Stimulated activated CD4-positive, alpha-beta T cell treated with anti-CD3 and anti-CD28 coated beads, Interleukin-4, amount 100 ng/mL, for 1 hour (primary cell): Measurements from ENCODE around the gene ZFR2.

Experiments
- DNase-seq: peaks from one replicate; pipeline ENCODE4 v3.0.0-alpha.2; 2020

The ZFR2 gene

DNA sequence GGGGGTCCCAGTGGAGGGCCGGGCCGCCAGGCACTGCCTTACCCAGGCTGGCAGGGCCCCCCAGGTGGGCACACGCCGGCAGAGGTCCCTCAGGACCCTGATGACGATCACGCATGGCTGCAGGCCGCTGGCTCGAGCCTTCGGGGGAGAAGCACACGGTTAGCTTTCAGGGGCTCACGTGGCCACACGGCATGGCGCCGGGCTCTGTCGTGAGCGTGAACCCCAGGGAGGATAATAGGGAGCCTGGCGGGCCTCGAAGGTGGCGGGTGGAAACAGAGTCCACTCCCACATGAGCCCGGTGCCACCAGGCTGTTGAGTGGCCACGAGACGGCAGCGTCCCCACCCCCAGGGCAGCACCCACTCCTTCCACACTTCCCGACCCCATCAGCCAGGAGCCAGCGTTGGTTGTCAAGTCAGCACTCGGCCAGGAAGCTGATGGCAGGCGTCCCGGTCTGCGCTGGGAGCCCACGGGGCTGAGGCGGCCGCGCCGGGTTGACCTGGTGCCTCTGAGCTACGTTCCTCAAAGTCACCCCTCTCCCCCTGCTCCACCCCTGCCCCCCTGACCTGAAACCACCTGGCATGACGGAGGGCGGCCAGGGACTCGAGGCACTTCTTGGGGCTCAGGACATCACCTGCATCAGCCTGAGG lies 58.0 kb downstream of the ZFR2 start:
- DNase-seq: no peak

DNA sequence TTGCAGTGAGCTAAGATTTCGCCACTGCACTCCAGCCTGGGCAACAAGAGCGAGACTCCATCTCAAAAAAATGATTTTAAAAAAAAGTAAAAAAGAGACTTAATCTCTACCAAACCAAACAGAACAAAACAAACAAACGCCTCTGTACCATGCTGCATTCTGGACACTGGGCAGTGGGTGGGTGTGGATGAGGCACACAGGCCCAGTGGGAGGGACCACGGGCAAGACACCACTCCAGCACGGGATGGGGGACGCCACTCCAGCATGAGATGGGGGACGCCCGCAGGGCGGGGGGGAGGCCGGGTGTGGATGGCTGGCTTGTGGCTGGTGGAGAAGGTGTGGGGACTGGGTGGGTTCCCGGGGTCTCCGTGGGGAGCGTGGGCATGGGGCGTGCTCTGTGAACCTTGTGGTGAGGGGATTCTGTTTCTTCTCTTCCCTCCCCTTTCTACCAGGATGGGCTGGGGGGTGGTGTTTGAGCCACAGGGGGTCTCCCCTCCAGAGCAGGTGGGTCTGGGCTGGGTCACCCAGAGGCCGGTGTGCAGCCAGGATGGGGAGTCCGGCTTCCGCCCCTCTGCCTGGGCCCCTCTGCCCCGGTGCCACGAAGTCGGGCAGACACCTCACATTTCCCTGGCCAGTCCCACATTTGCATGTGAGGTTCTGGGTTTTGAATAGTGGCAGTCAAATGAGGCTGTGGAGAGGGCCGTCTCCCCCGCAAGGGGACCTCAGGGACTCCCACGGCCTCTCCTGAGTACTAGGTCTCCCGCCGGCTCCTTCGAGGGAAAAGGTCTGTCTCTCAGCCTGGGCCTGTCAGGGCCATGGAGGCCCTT lies 58.7 kb downstream of the ZFR2 start:
- no peak for DNase-seq

DNA sequence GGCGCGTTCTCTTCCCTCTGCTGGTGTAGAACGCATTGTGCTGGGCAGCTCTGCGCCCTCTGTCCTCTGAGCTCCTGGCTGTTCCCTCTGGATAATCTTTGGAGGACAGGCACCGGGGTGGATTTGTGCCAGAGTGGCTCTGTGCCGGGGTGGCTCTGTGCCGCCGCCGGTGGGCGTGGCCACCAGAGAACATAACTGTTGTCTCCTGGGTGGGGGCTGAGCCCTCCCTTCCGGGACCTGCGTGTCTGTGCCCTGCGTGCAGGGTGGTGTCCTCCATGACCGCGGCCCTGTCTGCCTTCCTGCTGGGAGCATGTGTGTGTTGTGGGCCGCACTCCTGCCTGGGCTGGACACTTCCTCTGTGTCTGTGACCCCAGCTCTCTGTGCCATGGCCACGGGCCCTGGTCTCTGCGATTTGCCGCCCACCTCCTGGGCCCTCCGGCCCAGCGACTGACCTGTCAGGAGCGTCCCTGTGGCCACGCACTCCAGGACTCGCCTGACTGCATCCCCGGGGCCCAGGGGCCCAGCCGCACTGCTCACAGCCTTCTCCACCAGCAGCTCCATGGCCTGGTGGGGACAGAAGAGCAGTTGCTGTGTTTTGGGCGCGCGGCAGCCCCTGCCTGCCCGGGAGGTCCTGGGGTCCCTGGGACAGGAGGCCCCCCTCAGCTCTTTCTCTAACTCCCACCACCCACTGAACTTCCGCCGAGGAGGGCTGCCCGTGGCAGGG lies 60.3 kb downstream of the ZFR2 start:
- no peak for DNase-seq

DNA sequence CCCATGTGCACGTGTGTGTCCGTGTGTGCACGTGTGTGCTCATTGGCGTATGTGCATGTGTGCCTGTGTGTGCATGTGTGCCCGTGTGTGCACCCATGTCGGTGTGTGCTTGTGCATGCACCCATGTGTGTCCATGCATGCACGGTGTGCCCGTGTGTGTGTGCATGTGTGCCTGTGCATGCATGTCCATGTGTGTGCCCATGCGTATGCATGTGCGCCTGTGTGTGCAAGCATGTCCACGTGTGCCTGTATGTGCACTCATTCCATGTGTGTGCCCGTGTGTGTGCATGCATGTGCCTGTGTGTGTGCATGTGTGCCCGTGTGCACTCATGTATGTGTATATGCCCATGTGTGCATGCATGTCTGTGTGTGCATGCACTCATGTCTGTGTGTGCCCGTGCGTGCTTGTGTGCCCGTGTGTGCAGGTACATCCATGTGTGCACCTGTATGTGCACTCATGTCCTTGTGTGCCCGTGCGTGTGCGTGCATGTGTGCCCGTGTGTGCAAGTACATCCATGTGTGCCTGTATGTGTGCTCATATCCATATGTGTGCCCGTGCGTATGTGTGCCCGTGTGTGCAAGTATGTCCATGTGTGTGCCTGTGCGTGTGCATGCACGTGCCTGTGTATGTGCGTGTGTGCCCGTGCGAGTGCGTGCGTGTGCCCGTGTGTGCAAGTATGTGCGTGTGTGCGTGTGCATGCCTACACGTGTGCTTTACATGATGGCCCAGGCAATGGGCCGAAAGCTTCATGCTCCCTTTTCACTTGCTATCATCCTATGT lies 61.1 kb downstream of the ZFR2 start:
- DNase-seq: no peak

DNA sequence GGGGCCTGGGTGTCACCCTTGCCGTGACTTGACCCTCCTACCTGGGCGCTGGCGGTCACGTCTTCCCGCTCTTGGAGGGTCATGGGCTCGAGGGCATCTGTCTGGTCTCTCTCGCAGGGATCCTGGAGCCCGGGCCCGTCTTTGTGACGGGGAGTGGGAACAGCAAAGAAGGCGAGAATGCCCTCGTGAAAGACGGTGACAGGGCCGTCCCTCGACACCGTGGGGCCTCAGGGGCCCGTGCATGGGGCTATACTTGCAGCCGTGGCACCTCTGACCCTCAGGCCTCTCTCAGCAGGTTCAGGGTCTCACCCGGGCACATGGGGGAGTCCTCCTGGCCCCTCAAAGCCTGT lies 61.7 kb downstream of the ZFR2 start:
- no peak for DNase-seq

DNA sequence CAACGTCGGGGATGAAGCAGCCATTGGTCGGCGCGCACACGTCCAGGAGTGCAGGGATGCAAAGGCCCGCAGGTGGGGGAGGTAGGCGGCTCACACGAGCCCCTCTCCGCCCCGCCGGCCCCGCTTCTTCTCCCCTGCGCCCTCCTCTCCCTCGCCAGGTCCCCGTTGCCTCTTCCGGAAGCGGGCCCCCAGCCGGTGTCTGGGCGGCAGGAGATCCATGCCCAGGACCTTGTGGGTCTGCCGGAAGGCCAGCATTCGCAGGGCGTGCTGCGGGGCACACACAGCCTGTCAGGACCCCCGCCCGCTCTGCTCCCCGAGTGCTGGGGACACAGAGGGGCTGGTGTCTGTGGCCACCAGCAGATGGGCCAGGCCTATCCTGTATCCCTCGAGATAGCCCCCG lies 63.0 kb downstream of the ZFR2 start:
- no peak for DNase-seq

DNA sequence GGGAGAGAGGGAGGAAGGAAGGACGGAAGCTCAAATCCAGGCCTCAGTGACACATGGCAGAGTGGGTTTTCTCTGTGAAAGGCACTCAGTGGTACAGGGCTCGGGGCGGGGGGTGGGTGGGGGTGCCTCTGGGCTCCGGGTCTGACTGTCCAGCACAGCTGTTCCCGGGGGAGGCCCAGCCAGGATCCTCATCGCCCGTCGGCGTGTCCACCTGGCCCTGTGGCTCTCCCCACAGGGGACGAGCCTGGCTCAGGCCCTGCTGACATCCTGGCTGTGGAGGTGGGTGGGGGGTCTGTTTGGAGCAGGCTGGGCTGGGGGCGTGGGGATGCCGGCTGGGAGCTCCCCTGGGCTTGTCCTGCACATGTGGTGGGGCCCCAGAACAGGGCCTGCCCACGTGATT lies 64.4 kb downstream of the ZFR2 start:
- no peak for DNase-seq

GRCh38 chr19:3803986-3804385 lies 64.9 kb downstream of the ZFR2 start:
- DNase-seq: no peak

DNA sequence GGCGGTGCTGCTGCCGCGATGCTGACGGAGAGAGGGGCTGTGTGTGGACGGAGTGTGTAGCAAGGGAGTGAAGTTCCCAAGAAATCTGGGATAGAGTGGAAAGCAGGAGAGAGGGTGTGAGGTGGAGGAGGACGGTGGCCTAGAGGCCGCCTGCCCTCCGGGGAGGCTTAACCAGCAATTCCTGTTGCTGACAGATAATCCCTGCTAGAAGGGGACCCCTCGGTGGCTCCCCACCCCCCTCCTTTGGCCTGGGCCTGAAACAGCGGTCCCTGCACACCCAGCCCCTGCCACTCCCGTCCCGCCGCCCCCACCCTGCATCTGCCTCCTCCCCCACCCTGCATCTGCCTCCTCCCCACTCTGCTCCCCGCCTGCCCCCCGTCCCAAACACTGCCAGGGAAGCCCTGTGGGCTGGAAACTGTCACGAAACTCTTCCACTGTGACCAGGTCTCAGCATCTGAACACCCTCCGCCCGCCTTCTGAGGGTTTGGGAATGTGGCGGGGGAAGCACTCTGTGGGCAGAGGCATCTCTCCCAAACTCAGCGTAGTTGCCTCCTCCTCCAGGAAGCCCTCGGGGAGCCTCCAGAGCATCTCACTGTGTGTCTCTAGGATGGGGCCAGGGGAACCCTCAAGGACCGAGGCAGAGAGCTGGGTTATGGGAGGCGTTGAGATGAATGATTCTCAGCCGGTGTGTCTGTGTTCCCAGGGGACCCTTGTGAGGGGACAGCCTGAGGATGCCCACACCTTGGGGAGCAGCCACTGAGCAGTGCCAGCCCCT lies 65.5 kb downstream of the ZFR2 start:
- DNase-seq: no peak

GRCh38 chr19:3801412-3802096 lies 67.3 kb downstream of the ZFR2 start:
- DNase-seq: peak; percentile 58

DNA sequence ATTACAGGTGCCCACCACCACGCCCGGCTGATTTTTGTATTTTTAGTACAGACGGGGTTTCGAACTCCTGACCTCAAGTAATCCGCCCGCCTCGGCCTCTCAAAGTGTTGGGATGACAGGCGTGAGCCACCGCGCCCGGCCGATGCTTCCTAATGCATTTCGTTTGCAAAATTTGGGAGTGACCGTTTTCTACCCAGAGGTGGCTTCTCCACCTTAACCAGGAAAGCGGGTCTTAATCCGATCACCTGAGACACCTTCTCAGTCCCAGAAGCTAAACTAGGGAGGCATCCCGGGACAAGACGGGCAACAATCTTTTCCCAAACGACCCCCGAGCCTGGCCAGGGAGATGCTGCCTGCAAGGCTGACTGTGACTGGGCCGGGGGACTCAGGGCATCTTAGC lies 67.8 kb downstream of the ZFR2 start:
- no peak for DNase-seq

- no peak for DNase-seq
Measured at GRCh38 chr19:3798137-3798536, 70.7 kb downstream of the ZFR2 start.

DNA sequence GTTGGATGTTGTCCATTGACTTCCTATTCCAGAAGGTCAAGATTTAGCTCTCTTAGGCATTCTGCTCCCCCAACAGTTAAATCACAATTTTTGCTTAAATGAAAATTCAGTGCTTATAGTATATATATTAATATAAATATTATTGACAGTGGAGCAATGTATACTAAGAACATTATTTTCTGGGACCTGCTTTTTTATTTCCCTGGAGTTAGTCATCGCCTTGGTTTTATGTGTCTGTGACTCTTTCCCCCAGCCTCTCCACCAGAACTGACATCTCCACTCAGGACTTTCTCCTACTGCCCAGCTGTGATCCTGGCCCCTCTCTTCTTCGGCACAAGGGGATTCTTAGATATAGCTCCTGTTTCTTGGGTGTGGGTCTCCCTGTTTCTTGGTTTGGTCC lies 72.5 kb downstream of the ZFR2 start:
- DNase-seq: no peak

GRCh38 chr19:3793799-3794198 lies 75.0 kb downstream of the ZFR2 start:
- no peak for DNase-seq

DNA sequence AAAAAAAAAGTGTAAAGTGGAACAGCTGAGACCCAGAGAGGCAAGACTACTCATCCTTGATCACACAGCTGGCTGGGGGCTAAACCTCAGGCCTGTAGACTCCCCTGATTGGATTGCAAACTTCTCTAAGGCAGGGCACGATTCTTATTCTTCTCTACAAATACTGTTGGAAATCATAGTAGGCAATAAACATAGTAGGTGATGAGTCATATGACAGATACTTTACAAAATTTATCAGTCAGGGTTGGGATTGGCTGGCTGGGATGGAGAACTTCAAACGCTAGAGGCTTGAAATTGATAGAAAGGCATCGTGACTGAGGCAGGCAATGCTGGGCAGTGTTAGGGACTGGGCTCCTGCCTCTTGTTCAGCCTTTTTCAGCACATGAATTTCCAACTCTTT lies 76.7 kb downstream of the ZFR2 start:
- no peak for DNase-seq

- DNase-seq: no peak
Measured at GRCh38 chr19:3790941-3791340, 77.9 kb downstream of the ZFR2 start.

- no peak for DNase-seq
Measured at GRCh38 chr19:3790209-3790734, 78.6 kb downstream of the ZFR2 start.

DNA sequence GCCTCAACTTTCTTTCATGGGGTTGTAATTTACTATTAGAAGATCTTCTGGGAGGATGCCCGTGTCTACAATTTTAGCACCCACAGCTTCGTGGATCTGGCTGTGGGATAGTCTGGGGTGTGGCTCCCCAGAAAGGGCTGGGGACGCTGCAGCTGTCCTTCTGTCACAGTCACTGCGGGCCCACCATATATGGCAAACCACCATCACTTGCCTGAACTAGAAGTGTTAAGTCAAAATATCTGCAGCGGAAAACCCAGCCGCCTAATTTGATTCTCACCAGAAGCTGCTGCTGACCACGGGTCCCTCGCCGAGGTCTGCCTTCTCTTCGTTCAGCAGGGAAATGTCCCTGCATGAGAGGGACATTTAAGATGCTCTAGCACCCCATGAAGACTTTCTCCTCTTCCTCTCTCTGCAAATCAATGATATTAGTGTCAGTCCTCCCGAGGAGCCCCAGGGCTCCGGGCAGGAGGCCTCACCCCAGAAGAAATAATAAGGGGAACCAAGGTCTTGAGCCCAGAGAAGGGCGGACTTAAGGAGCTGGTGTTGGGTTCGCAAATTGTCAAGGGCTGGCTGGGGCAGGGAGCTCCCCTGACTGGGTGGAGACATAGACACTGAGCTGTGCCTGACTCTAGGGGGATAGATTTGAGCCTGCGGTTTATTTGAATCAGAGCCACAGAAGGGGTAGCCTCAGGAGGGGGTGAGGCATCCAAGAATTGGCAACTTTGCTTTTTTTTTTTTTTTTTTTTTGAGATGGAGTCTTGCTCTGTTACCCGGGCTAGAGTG lies 79.7 kb downstream of the ZFR2 start:
- DNase-seq: no peak

GRCh38 chr19:3785938-3786824 lies 82.7 kb downstream of the ZFR2 start, which contains the start of gene MATK:
Gene MATK (minus strand): TSS chr19:3786381. CDS start chr19:3785135, 1,246 bp downstream.
- DNase-seq: peak; percentile 43
